Karpas-422 (cell line): ENCODE results near the gene OPTN. TPM values are rescaled to one million over a fixed set of nuclear protein-coding genes. Genes with fewer than 3 reads are reported as not detected.
A peak's percentile ranks its signal among the peaks of the same experiment; 100 is the strongest.

Source experiments
- DNase-seq: peaks from one replicate; pipeline ENCODE4 v3.0.0-alpha.2; 2015
- H2AFZ ChIP-seq: fragments of 200-600 bp; sonication (generic); 2 replicates; pipeline ENCODE4 v1.6.1; 2014; ENCODE audit warnings: antibody characterized with exemption, low read length, mixed read lengths
- H3K27ac ChIP-seq: fragments of 200-600 bp; sonication (generic); 2 replicates; pipeline ENCODE4 v1.5.1; 2014; ENCODE audit warnings: mild to moderate bottlenecking, low read length, moderate library complexity
- H3K27me3 ChIP-seq: fragments of 200-600 bp; sonication (generic); 2 replicates; pipeline ENCODE4 v1.6.1; 2014; ENCODE audit warnings: low read length, mixed read lengths
- H3K36me3 ChIP-seq: fragments of 200-600 bp; sonication (generic); 2 replicates; pipeline ENCODE4 v1.6.1; 2014; ENCODE audit warnings: low read length, mixed read lengths; ENCODE audit not compliant: insufficient read depth
- H3K4me1 ChIP-seq: fragments of 200-600 bp; sonication (generic); 2 replicates; pipeline ENCODE4 v1.6.1; 2014; ENCODE audit warnings: mild to moderate bottlenecking, low read length, mixed read lengths
- H3K4me2 ChIP-seq: fragments of 200-600 bp; sonication (generic); 2 replicates; pipeline ENCODE4 v1.6.1; 2014; ENCODE audit warnings: low read length, low read depth, mild to moderate bottlenecking; ENCODE audit not compliant: poor library complexity, severe bottlenecking
- H3K4me3 ChIP-seq: fragments of 200-600 bp; sonication (generic); 2 replicates; pipeline ENCODE4 v1.5.1; 2014; ENCODE audit warnings: mild to moderate bottlenecking, antibody characterized with exemption, low read length, mixed read lengths
- H3K79me2 ChIP-seq: fragments of 200-600 bp; sonication (generic); 2 replicates; pipeline ENCODE4 v1.6.1; 2014; ENCODE audit warnings: mild to moderate bottlenecking, low read length, mixed read lengths
- H3K9ac ChIP-seq: fragments of 200-600 bp; sonication (generic); 2 replicates; pipeline ENCODE4 v1.6.0; 2014; ENCODE audit warnings: low read length
- H3K9me2 ChIP-seq: fragments of 200-600 bp; sonication (generic), shearing (Covaris generic); replicated peaks from 2 replicates; pipeline ENCODE4 v1.6.0; 2014; ENCODE audit warnings: mild to moderate bottlenecking, low read length, moderate library complexity; ENCODE audit not compliant: insufficient read depth
- H3K9me3 ChIP-seq: fragments of 300-700, 200-600 bp; sonication (generic); 2 replicates; pipeline ENCODE4 v1.6.1; 2014; ENCODE audit warnings: low read length, mixed read lengths
- H4K20me1 ChIP-seq: fragments of 200-600 bp; sonication (generic); 2 replicates; pipeline ENCODE4 v1.6.1; 2014; ENCODE audit warnings: mild to moderate bottlenecking, antibody characterized with exemption, low read length, low read depth; ENCODE audit not compliant: insufficient read depth
- total RNA-seq: library from RNA; depleted of rRNA; stranded (reverse); fragments of >200 nt; shearing (Covaris generic); gene quantifications from 2 replicates; pipeline ENCODE4 v1.2.3, GENCODE V29; 2014; ENCODE audit warnings: low replicate concordance

The OPTN gene
- total RNA-seq, 1 experiment from 2014 or later, result 0.56 TPM

DNA sequence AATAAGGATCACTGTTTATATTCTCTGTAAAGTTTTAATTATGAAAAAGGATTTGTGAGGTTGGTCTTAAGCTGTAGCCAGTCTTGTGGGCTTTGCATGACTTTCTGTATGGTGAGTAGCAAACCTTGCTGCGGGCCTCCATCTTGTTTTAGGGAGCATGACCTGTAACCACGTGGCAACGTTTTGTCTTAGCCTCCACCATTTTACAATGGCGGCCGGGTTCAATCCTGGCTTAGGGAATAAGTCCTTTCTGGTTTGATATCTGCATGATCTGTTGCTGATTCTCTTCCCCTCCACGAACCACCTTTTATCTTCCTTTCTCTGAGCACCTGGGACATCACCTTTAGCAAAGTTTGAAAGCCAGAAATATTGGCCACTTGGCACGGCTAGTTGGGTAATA is 32.5 kb upstream of the OPTN start:
- no peaks in the 10 kb centered on the region for H4K20me1 ChIP-seq
- no peaks in the 10 kb centered on the region for H3K9me2 ChIP-seq
- H3K4me1 ChIP-seq, result peaks cover 23% of the 10 kb centered on the region
- H3K9ac ChIP-seq, result no peak overlapping the region
- DNase-seq, result no peak
- no peaks in the 10 kb centered on the region for H3K9me3 ChIP-seq
- peaks cover 4% of the 10 kb centered on the region; the same call in 1 of the 2 replicates for H3K27me3 ChIP-seq
- H2AFZ ChIP-seq, result peak overlapping the region; percentile 63; the same call in 1 of the 2 replicates
- no peaks in the 10 kb centered on the region for H3K36me3 ChIP-seq
- no peak overlapping the region for H3K4me3 ChIP-seq
- no peak overlapping the region for H3K27ac ChIP-seq
- H3K4me2 ChIP-seq, result no peak overlapping the region
- H3K79me2 ChIP-seq, result no peaks in the 10 kb centered on the region

- Histone ChIP-seq H3K9ac (no peak overlapping the region), H3K27ac (no peak overlapping the region), H3K36me3 (no peaks in the 10 kb centered on the region), H3K9me2 (no peaks in the 10 kb centered on the region), H3K27me3 (peaks cover 4% of the 10 kb centered on the region; the same call in 1 of the 2 replicates), H2AFZ (peak overlapping the region; percentile 63; the same call in 1 of the 2 replicates), H3K4me3 (no peak overlapping the region), H3K9me3 (no peaks in the 10 kb centered on the region), H3K4me1 (peaks cover 18% of the 10 kb centered on the region), H3K79me2 (no peaks in the 10 kb centered on the region), H4K20me1 (no peaks in the 10 kb centered on the region), H3K4me2 (no peak overlapping the region)
- no peak for DNase-seq
Measured at GRCh38 chr10:13068071-13068470, 31.9 kb upstream of the OPTN start.

GRCh38 chr10:13068484-13068883 is 31.5 kb upstream of the OPTN start:
- peaks cover 16% of the 10 kb centered on the region for H3K4me1 ChIP-seq
- no peak for DNase-seq
- H3K79me2 ChIP-seq, result no peaks in the 10 kb centered on the region
- H3K4me3 ChIP-seq, result no peak overlapping the region
- no peaks in the 10 kb centered on the region for H4K20me1 ChIP-seq
- H3K9me2 ChIP-seq, result no peaks in the 10 kb centered on the region
- no peak overlapping the region for H3K27ac ChIP-seq
- H3K36me3 ChIP-seq, result no peaks in the 10 kb centered on the region
- no peaks in the 10 kb centered on the region for H3K9me3 ChIP-seq
- H3K27me3 ChIP-seq, result peaks cover 4% of the 10 kb centered on the region; the same call in 1 of the 2 replicates
- no peak overlapping the region for H3K9ac ChIP-seq
- H2AFZ ChIP-seq, result no peak overlapping the region
- H3K4me2 ChIP-seq, result no peak overlapping the region

- H3K36me3 ChIP-seq, result no peaks in the 10 kb centered on the region
- H2AFZ ChIP-seq, result no peak overlapping the region
- H3K4me1 ChIP-seq, result peaks cover 24% of the 10 kb centered on the region
- H4K20me1 ChIP-seq, result no peaks in the 10 kb centered on the region
- H3K9me2 ChIP-seq, result no peaks in the 10 kb centered on the region
- no peak overlapping the region for H3K9ac ChIP-seq
- peak; percentile 54 for DNase-seq
- H3K79me2 ChIP-seq, result no peaks in the 10 kb centered on the region
- no peak overlapping the region for H3K4me3 ChIP-seq
- H3K27ac ChIP-seq, result no peak overlapping the region
- H3K4me2 ChIP-seq, result no peak overlapping the region
- H3K9me3 ChIP-seq, result no peaks in the 10 kb centered on the region
- H3K27me3 ChIP-seq, result peaks cover 4% of the 10 kb centered on the region; the same call in 1 of the 2 replicates
Measured at GRCh38 chr10:13072339-13072738, 27.6 kb upstream of the OPTN start.

DNA sequence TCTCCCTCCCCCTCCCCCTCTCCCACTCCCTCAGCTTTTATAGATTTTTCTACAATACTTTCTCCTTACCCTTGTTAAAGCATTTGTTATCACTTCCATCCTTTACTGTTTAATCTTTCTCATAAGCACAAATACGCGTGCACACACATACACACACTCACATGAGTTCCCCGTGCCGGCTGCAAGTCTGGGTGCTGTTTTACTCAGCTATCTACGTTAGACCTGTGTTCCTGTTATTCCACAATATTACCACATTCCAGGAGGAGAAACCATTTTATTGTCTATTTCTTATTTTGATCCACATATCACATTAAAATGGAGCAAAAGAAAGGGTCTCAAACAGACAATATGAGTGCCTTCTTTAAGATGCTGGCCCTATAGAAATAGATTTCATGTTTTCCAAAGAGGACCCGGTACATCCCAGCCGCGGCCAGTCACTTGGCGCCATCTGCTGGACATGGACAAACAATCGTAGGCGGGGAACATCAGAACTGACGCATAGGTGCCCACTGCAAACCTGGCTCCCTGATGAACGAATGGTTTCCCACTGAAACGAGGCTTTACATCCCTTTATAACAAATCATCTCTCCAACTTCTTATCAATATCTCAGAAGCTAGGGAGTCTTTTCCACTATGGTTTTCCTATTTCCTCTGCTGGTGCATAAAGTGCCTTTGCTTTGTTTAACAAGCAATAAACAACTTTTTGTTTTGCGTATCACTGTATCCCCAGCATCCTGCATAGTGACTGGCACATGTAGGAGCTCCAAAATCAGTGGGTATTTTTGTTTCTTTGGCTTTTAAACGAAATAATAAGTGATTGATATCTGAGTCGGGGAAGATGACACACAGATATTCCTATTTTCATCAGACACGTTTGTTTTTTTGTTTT is 25.2 kb upstream of the OPTN start:
- Histone ChIP-seq H3K4me3 (no peak overlapping the region), H3K36me3 (no peaks in the 10 kb centered on the region), H3K4me2 (no peak overlapping the region), H3K79me2 (no peaks in the 10 kb centered on the region), H3K9me3 (peaks cover 7% of the 10 kb centered on the region; the same call in 1 of the 2 replicates), H3K4me1 (peaks cover 27% of the 10 kb centered on the region), H3K9ac (no peak overlapping the region), H3K27ac (no peak overlapping the region), H4K20me1 (no peaks in the 10 kb centered on the region), H3K27me3 (no peaks in the 10 kb centered on the region), H3K9me2 (no peaks in the 10 kb centered on the region), H2AFZ (no peak overlapping the region)
- peak; percentile 92 for DNase-seq

DNA sequence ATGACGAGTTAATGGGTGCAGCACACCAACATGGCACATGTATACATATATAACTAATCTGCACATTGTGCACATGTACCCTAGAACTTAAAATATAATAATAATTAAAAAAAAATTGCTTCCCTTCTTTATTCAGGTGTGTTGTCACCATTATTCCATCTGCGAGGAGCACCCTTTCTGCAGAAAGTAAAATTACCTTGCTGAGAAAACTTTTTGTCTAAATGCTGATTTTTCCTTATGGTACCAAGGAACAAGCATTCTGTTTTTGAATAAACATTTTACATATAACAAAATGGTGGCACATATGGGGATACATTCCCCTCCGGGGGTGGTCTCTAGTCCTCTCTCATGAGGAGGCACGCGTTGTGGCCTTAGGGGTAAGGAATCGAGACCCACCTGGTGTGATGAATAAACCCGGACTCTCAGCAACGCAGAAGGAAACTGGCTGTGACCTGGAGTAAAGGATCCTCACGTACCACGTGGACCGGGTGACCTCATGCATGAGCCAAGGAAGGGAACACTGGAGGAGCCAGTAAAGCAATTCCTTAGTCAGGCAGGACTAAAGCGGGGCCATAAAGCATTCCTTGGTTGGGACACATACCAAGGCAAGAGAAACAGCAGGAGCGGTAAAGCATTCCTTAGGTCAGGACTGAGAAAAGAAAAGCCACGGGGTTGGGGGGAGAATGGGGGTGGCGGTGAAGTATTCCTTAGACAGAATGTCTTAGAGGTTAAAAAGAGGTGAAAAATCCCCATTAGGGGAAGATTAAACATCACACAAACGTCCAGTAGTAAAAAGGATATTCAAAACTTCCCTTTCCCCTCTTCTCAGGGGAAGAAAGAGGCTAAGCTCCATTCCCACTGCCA is 20.8 kb upstream of the OPTN start:
- no peak overlapping the region for H3K27ac ChIP-seq
- no peaks in the 10 kb centered on the region for H3K27me3 ChIP-seq
- peaks cover 14% of the 10 kb centered on the region for H3K9me3 ChIP-seq
- no peak overlapping the region for H3K4me3 ChIP-seq
- DNase-seq, result no peak
- no peaks in the 10 kb centered on the region for H4K20me1 ChIP-seq
- no peak overlapping the region for H2AFZ ChIP-seq
- H3K9ac ChIP-seq, result no peak overlapping the region
- no peaks in the 10 kb centered on the region for H3K36me3 ChIP-seq
- H3K79me2 ChIP-seq, result no peaks in the 10 kb centered on the region
- H3K4me1 ChIP-seq, result peaks cover 17% of the 10 kb centered on the region
- H3K4me2 ChIP-seq, result no peak overlapping the region
- H3K9me2 ChIP-seq, result no peaks in the 10 kb centered on the region

- Histone ChIP-seq H3K4me3 (no peak overlapping the region), H3K27ac (no peak overlapping the region), H2AFZ (no peak overlapping the region), H3K79me2 (no peaks in the 10 kb centered on the region), H3K9ac (no peak overlapping the region), H3K36me3 (no peaks in the 10 kb centered on the region), H3K4me2 (no peak overlapping the region), H3K9me3 (peaks cover 14% of the 10 kb centered on the region), H3K4me1 (peaks cover 13% of the 10 kb centered on the region), H3K9me2 (no peaks in the 10 kb centered on the region), H3K27me3 (no peaks in the 10 kb centered on the region), H4K20me1 (no peaks in the 10 kb centered on the region)
- peak; percentile 67 for DNase-seq
Measured at GRCh38 chr10:13079776-13080050, 20.2 kb upstream of the OPTN start.

DNA sequence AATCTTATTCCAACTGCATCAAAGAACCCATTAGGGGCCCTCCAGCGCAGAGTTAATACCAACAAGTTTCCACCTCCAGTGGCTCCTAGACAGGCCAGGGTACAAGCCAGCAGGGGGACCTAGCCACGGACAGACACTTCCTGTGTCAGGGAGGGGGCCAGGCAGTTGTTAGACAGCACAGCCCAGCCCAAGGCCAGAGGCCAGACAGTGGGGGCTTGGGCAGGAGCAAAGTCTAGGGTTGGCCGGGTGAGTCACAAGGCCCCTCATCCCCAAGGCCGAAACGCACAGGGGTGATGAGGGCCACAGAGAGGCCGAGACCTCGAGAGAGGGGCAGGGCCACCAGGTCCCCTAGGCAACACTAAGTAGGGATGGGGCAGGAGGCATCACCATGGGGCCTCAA is 19.3 kb upstream of the OPTN start:
- Histone ChIP-seq H3K27me3 (no peaks in the 10 kb centered on the region), H3K9me2 (no peaks in the 10 kb centered on the region)
- DNase-seq, result no peak

More for the DNA sequence above, 19.3 kb upstream of the OPTN start:
- H3K9ac ChIP-seq, result no peak overlapping the region
- H3K9me3 ChIP-seq, result peaks cover 14% of the 10 kb centered on the region
- no peak overlapping the region for H3K27ac ChIP-seq
- no peak overlapping the region for H2AFZ ChIP-seq
- H3K79me2 ChIP-seq, result no peaks in the 10 kb centered on the region
- H3K4me1 ChIP-seq, result peaks cover 9% of the 10 kb centered on the region
- H3K4me3 ChIP-seq, result no peak overlapping the region
- H3K4me2 ChIP-seq, result no peak overlapping the region
- no peaks in the 10 kb centered on the region for H4K20me1 ChIP-seq
- H3K36me3 ChIP-seq, result no peaks in the 10 kb centered on the region
